GM12878 (cell line): ENCODE data around the gene GGCT. TPM values are rescaled to one million over a fixed set of nuclear protein-coding genes. Genes with fewer than 3 reads are reported as not detected.

Experiments used
- ATAC-seq: fragments of 200-7000 bp; cut with Tn5 transposase; 3 replicates; pipeline ENCODE4 v1.9.1; 2020; ENCODE audit warnings: mild to moderate bottlenecking, moderate library complexity
- BruUV-seq: library from RNA; stranded (reverse); fragments of 400-500 nt; replicated peaks from 2 replicates; lab custom pipeline; 2021; lab: Mats Ljungman, UMichigan
- CTCF ChIA-PET: fragments of 300-600 bp; sonication (Branson Sonifier 250); formaldehyde crosslinking; extraction: SDS; loops from one replicate; lab custom pipeline; 2021; ENCODE audit warnings: inconsistent platforms; lab: Yijun Ruan, JAX
- POLR2A ChIA-PET: fragments of 350-600 bp; formaldehyde crosslinking; extraction: SDS; loops from one replicate; lab custom pipeline; 2021; ENCODE audit warnings: inconsistent platforms; lab: Charles Lee
- RAD21 ChIA-PET: fragments of 300-600 bp; sonication (Branson Sonifier 250); formaldehyde crosslinking; loops from one replicate; lab custom pipeline; 2023; ENCODE audit warnings: antibody characterized with exemption; ENCODE audit not compliant: unreplicated experiment; lab: Charles Lee
- SMC1A ChIA-PET: fragments of 300-600 bp; sonication (Branson Sonifier 250); formaldehyde crosslinking; loops from one replicate; lab custom pipeline; 2023; ENCODE audit not compliant: unreplicated experiment, uncharacterized antibody; lab: Charles Lee
- DNase-seq: peaks from one replicate; pipeline ENCODE4 v3.0.0-alpha.2; 2011; ENCODE audit warnings: low read depth, low spot score
- FAIRE-seq: peaks from 3 replicates; lab custom pipeline; 2011; peaks lifted over from hg19 to GRCh38; lab: Jason Lieb, UNC
- H2AFZ ChIP-seq: 2 replicates; pipeline ENCODE4 v1.6.0; 2011; ENCODE audit warnings: low read depth, low read length, control low read depth; ENCODE audit not compliant: control insufficient read depth
- H3K27ac ChIP-seq: 2 replicates; pipeline ENCODE4 v1.5.1; 2011; ENCODE audit warnings: control low read depth; ENCODE audit not compliant: control insufficient read depth, insufficient read depth
- H3K27me3 ChIP-seq, 2 experiments: replicated peaks in 1 of 2; 2 replicates each; pipeline versions ENCODE4 v1.6.0 to v1.6.1; 2011; ENCODE audit warnings: low read length in 1 of 2; ENCODE audit not compliant: control insufficient read depth in 2 of 2, insufficient read depth in 2 of 2
- H3K36me3 ChIP-seq, 2 experiments: 2 replicates each; pipeline ENCODE4 v1.5.1; 2011; ENCODE audit warnings: low read length in 1 of 2; ENCODE audit not compliant: control insufficient read depth in 2 of 2, insufficient read depth in 2 of 2
- H3K4me1 ChIP-seq: 2 replicates; pipeline ENCODE4 v1.6.1; 2011; ENCODE audit warnings: mild to moderate bottlenecking, low read length, moderate library complexity, mixed read lengths; ENCODE audit not compliant: control insufficient read depth, insufficient read depth
- H3K4me2 ChIP-seq: 2 replicates; pipeline ENCODE4 v1.6.0; 2011; ENCODE audit warnings: control low read depth; ENCODE audit not compliant: control insufficient read depth, insufficient read depth
- H3K4me3 ChIP-seq: fragments of 200-600 bp; sonication (generic); 2 replicates; pipeline ENCODE4 v1.5.1; 2016
- H3K79me2 ChIP-seq: 2 replicates; pipeline ENCODE4 v1.6.0; 2011; ENCODE audit warnings: low read length; ENCODE audit not compliant: control insufficient read depth, insufficient read depth
- H3K9ac ChIP-seq: 2 replicates; pipeline ENCODE4 v1.8.0; 2011; ENCODE audit warnings: low read length, control low read depth, mixed read lengths; ENCODE audit not compliant: control insufficient read depth, insufficient read depth
- H3K9me3 ChIP-seq: replicated peaks from 3 replicates; pipeline ENCODE4 v1.5.1; 2011; ENCODE audit warnings: mild to moderate bottlenecking, low read length; ENCODE audit not compliant: control insufficient read depth, insufficient read depth
- H4K20me1 ChIP-seq: 2 replicates; pipeline ENCODE4 v1.6.0; 2011; ENCODE audit not compliant: control insufficient read depth, insufficient read depth
- ATF2 ChIP-seq: IDR thresholded peaks from 2 replicates; pipeline ENCODE4 v1.6.1; 2012; ENCODE audit warnings: low read length, inconsistent platforms
- CBFB ChIP-seq: IDR thresholded peaks from 2 replicates; pipeline ENCODE4 v1.6.1; 2016; ENCODE audit warnings: antibody characterized with exemption, low read depth
- FOXM1 ChIP-seq: IDR thresholded peaks from 2 replicates; pipeline ENCODE4 v1.6.1; 2012; ENCODE audit warnings: low read depth, mild to moderate bottlenecking, inconsistent platforms, low read length, moderate library complexity
- KLF5 ChIP-seq: fragments of 450-650 bp; IDR thresholded peaks from 2 replicates; pipeline ENCODE4 v1.6.1; 2014; ENCODE audit warnings: mild to moderate bottlenecking; ENCODE audit not compliant: partially characterized antibody
- NFIC ChIP-seq: IDR thresholded peaks from 2 replicates; pipeline ENCODE4 v1.6.1; 2012; ENCODE audit warnings: low read depth, mild to moderate bottlenecking, inconsistent platforms, low read length, moderate library complexity
- RELB ChIP-seq: fragments of 450-650 bp; IDR thresholded peaks from 2 replicates; pipeline ENCODE4 v1.6.1; 2017; ENCODE audit warnings: low read depth, mild to moderate bottlenecking, moderate library complexity
- ZNF24 ChIP-seq: fragments of 450-650 bp; IDR thresholded peaks from 2 replicates; pipeline ENCODE4 v1.6.1; 2017; ENCODE audit warnings: antibody characterized with exemption, mild to moderate bottlenecking
- WGBS: methylation state at CpG from one replicate; pipeline ENCODE4 v1.1.6; 2016; ENCODE audit warnings: low lambda C conversion rate; ENCODE audit not compliant: insufficient replicate concordance, insufficient coverage; ENCODE audit errors: missing lambda C conversion rate; 5-methylcytosine and 5-hydroxymethylcytosine counted together
- in situ Hi-C: fragments of 300-500 bp; cut with MboI; formaldehyde crosslinking; loops from 9 replicates; pipeline ENCODE4 v1.14.3; 2018; ENCODE audit warnings: mixed read lengths
- intact Hi-C: fragments of 100-400 bp; cut with micrococcal nuclease; formaldehyde crosslinking; loops from one replicate; pipeline ENCODE4 v1.14.2; 2022; ENCODE audit not compliant: unreplicated experiment
- polyA plus RNA-seq, 11 experiments: library from polyadenylated mRNA; depleted of rRNA in 4 of 11; unstranded in 6 of 11; stranded (reverse) in 5 of 11; fragments of >200 nt; fragmentation: Nextera tagmentation in 4 of 11; fragmentation: Illumina TruSeq in 1 of 11; extraction: Ambion mirVana in 4 of 11; extraction: Trizol in 1 of 11; gene quantifications; 1 replicate in 1 of 11; 2 replicates in 10 of 11; pipeline versions ENCODE4 v1.2.1 to v1.2.3, GENCODE V29; 2011 to 2016; ENCODE audit warnings: inconsistent platforms in 2 of 11, missing spikeins in 2 of 11, low read depth in 1 of 11
- total RNA-seq, 4 experiments: library from RNA; depleted of rRNA in 3 of 4; stranded (reverse); fragments of >200 nt in 3 of 4; fragmentation: Illumina TruSeq in 1 of 4; extraction: Trizol in 1 of 4; gene quantifications; 2 replicates each; pipeline versions ENCODE4 v1.2.1 to v1.2.3, GENCODE V29; 2013 to 2021

The GGCT gene
- total and polyA plus RNA-seq, 10 of the 15 experiments (the other 5 are each of a cell fraction or from before 2014, with no cell fraction given): 57.0 to 215 (median 92.3) TPM

GRCh38 chr7:30451539-30452279 lies 52.9 kb downstream of the GGCT start:
- POLR2A ChIA-PET: no interaction called here
- in situ Hi-C loops: no loop called here

GRCh38 chr7:30450983-30451497 lies 53.6 kb downstream of the GGCT start:
- in situ Hi-C loops: no loop called here
- peaks cover 2% of the 10 kb centered on the region for H3K4me1 ChIP-seq
- intact Hi-C loops: no loop called here
- H3K9me3 ChIP-seq: no peaks in the 10 kb centered on the region
- WGBS: 94% methylated on average over 22 of the region's 22 CpGs
- H2AFZ ChIP-seq: no peak overlapping the region
- no peak for DNase-seq
- peaks cover 0 to 10% of the 10 kb centered on the region in 2 experiments; a peak in 2 of 4 replicates for H3K36me3 ChIP-seq
- no peak for TF ChIP-seq FOXM1
- no peak for TF ChIP-seq ATF2
- no peak for TF ChIP-seq RELB
- no peak for TF ChIP-seq CBFB
- TF ChIP-seq ZNF24: no peak
- no peaks in the 10 kb centered on the region for H3K79me2 ChIP-seq
- no peak for ATAC-seq
- POLR2A ChIA-PET: no interaction called here
- BruUV-seq: no TSS peak
- SMC1A ChIA-PET: no interaction called here
- H3K4me3 ChIP-seq: no peak overlapping the region
- RAD21 ChIA-PET: no interaction called here
- no peak overlapping the region for H3K4me2 ChIP-seq
- no peaks in the 10 kb centered on the region for H3K27me3 ChIP-seq
- no peak overlapping the region for H3K9ac ChIP-seq
- FAIRE-seq: no peak
- H3K27ac ChIP-seq: no peak overlapping the region
- no peaks in the 10 kb centered on the region for H4K20me1 ChIP-seq
- CTCF ChIA-PET: interaction anchor here (1.7 kb wide), 1 partner anchor 55 kb away, joined by 4 read pairs; no protein-coding TSS in a partner anchor

More at GRCh38 chr7:30451539-30452279, 52.9 kb downstream of the GGCT start:
- TF ChIP-seq KLF5: no peak
- no peak for TF ChIP-seq NFIC
- Histone ChIP-seq H3K4me3 (no peak overlapping the region), H3K9me3 (no peaks in the 10 kb centered on the region), H3K27ac (no peak overlapping the region), H4K20me1 (no peaks in the 10 kb centered on the region), H3K4me2 (no peak overlapping the region), H3K36me3 (peaks cover 0 to 10% of the 10 kb centered on the region in 2 experiments; a peak in 2 of 4 replicates), H3K9ac (no peak overlapping the region), H3K4me1 (no peaks in the 10 kb centered on the region), H2AFZ (no peak overlapping the region), H3K27me3 (no peaks in the 10 kb centered on the region), H3K79me2 (no peaks in the 10 kb centered on the region)
- SMC1A ChIA-PET: no interaction called here
- no peak for DNase-seq
- CTCF ChIA-PET: interaction anchor here (1.7 kb wide), 1 partner anchor 55 kb away, joined by 4 read pairs; no protein-coding TSS in a partner anchor
- RAD21 ChIA-PET: no interaction called here
- intact Hi-C loops: no loop called here
- no peak for ATAC-seq
- WGBS: 95% methylated on average over 29 of the region's 29 CpGs
- no peak for FAIRE-seq
- BruUV-seq: no TSS peak
